SK-N-SH (cell line): ENCODE measurements around the gene RIPPLY3. TPM values are rescaled to one million over a fixed set of nuclear protein-coding genes. Genes with fewer than 3 reads are reported as not detected.

Experiments used
- CTCF ChIA-PET: fragments of 300-600, 350-600 bp; formaldehyde crosslinking; extraction: SDS; loops from one replicate; lab custom pipeline; 2021; lab: Yijun Ruan, JAX
- POLR2A ChIA-PET: fragments of 350-600 bp; sonication (Branson Sonifier 250); formaldehyde crosslinking; extraction: SDS; loops from one replicate; lab custom pipeline; 2020; ENCODE audit warnings: antibody characterized with exemption, inconsistent platforms; lab: Yijun Ruan, JAX
- DNase-seq: peaks from one replicate; pipeline ENCODE4 v3.0.0; 2012
- H2AFZ ChIP-seq: fragments of 200-600 bp; sonication (generic); 2 replicates; pipeline ENCODE4 v1.8.1; 2016; ENCODE audit warnings: antibody characterized with exemption, mild to moderate bottlenecking, low read depth
- H3F3A ChIP-seq: fragments of 200-600 bp; sonication (generic); replicated peaks from 2 replicates; pipeline ENCODE3; 2016; ENCODE audit warnings: antibody characterized with exemption, mild to moderate bottlenecking; ENCODE audit not compliant: insufficient read depth
- H3K27ac ChIP-seq, 2 experiments: fragments of 200-500 bp in 1 of 2; fragments of 200-600 bp in 1 of 2; sonication (Bioruptor generic) in 1 of 2; sonication (generic), shearing (Covaris generic) in 1 of 2; 2 replicates each; pipeline versions ENCODE4 v1.5.1 to v1.6.1; 2014 to 2016; ENCODE audit warnings: low read depth in 2 of 2, inconsistent platforms in 1 of 2, low read length in 1 of 2, mild to moderate bottlenecking in 1 of 2, mixed read lengths in 1 of 2
- H3K27me3 ChIP-seq: fragments of 200-600 bp; sonication (generic), shearing (Covaris generic); 2 replicates; pipeline ENCODE4 v1.6.1; 2016; ENCODE audit warnings: mixed run types; ENCODE audit not compliant: insufficient read depth
- H3K36me3 ChIP-seq, 2 experiments: fragments of 200-500 bp in 1 of 2; fragments of 200-600 bp in 1 of 2; sonication (Bioruptor generic) in 1 of 2; sonication (generic) in 1 of 2; replicated peaks in 1 of 2; 2 replicates each; pipeline versions ENCODE3 to v1.5.1; 2014 to 2016; ENCODE audit warnings: low read length in 1 of 2, mild to moderate bottlenecking in 1 of 2; ENCODE audit not compliant: insufficient read depth in 2 of 2, control insufficient read depth in 1 of 2
- H3K4me1 ChIP-seq, 2 experiments: fragments of 200-500 bp in 1 of 2; fragments of 200-600 bp in 1 of 2; sonication (Bioruptor generic) in 1 of 2; sonication (generic), shearing (Covaris generic) in 1 of 2; 2 replicates each; pipeline versions ENCODE4 v1.5.1 to v1.6.1; 2014 to 2016; ENCODE audit warnings: low read depth in 1 of 2, low read length in 1 of 2, mixed run types in 1 of 2; ENCODE audit not compliant: insufficient read depth in 2 of 2, control insufficient read depth in 1 of 2
- H3K4me2 ChIP-seq: fragments of 200-600 bp; sonication (generic), shearing (Covaris generic); 2 replicates; pipeline ENCODE4 v1.6.1; 2017; ENCODE audit warnings: mixed run types
- H3K4me3 ChIP-seq, 2 experiments: fragments of 200-500 bp in 1 of 2; fragments of 200-600 bp in 1 of 2; sonication (Bioruptor generic) in 1 of 2; sonication (generic), shearing (Covaris generic) in 1 of 2; 2 replicates each; pipeline versions ENCODE4 v1.5.1 to v1.8.1; 2014 to 2016; ENCODE audit warnings: low read depth in 2 of 2, inconsistent platforms in 1 of 2, low read length in 1 of 2, mild to moderate bottlenecking in 1 of 2, mixed read lengths in 1 of 2, moderate library complexity in 1 of 2
- H3K79me2 ChIP-seq: fragments of 200-600 bp; sonication (generic); 2 replicates; pipeline ENCODE4 v1.8.1; 2017; ENCODE audit warnings: mild to moderate bottlenecking; ENCODE audit not compliant: insufficient read depth
- H3K9ac ChIP-seq: fragments of 200-600 bp; sonication (generic); 2 replicates; pipeline ENCODE4 v1.6.1; 2017; ENCODE audit warnings: mixed run types
- H3K9me2 ChIP-seq: fragments of 200-600 bp; sonication (generic); 2 replicates; pipeline ENCODE4 v1.6.1; 2017; ENCODE audit warnings: mixed run types
- H3K9me3 ChIP-seq: fragments of 200-600 bp; sonication (generic); 2 replicates; pipeline ENCODE4 v1.6.1; 2017; ENCODE audit warnings: mixed run types, mild to moderate bottlenecking, moderate library complexity
- H4K20me1 ChIP-seq: fragments of 200-600 bp; sonication (generic); 2 replicates; pipeline ENCODE4 v1.6.1; 2017; ENCODE audit warnings: mild to moderate bottlenecking, mixed run types; ENCODE audit not compliant: insufficient read depth
- CHD2 ChIP-seq: fragments of 150-350 bp; IDR thresholded peaks from 2 replicates; pipeline ENCODE4 v1.6.1; 2018; ENCODE audit warnings: low read length; ENCODE audit not compliant: partially characterized antibody
- CTCF ChIP-seq: fragments of 200-600 bp; sonication (generic); IDR thresholded peaks from 2 replicates; pipeline ENCODE4 v1.6.1; 2017; ENCODE audit warnings: antibody characterized with exemption, mild to moderate bottlenecking, moderate library complexity
- FOXJ3 ChIP-seq: sonication (generic); formaldehyde crosslinking; IDR thresholded peaks from 2 replicates; pipeline ENCODE4 v1.5.1; 2020; ENCODE audit warnings: mild to moderate bottlenecking, missing genetic modification reagents
- FOXM1 ChIP-seq: IDR thresholded peaks from 2 replicates; pipeline ENCODE4 v1.4.0; 2012; ENCODE audit warnings: low read depth, mild to moderate bottlenecking
- IRF3 ChIP-seq: fragments of 150-350 bp; IDR thresholded peaks from 2 replicates; pipeline ENCODE4 v1.6.1; 2016; ENCODE audit warnings: mild to moderate bottlenecking, low read depth, low read length
- MEF2A ChIP-seq: IDR thresholded peaks from 2 replicates; pipeline ENCODE4 v1.4.0; 2012; ENCODE audit warnings: low read depth, borderline replicate concordance
- NRF1 ChIP-seq: IDR thresholded peaks from 2 replicates; pipeline ENCODE4 v1.6.1; 2012; ENCODE audit warnings: low read depth, mild to moderate bottlenecking, low read length
- PBX3 ChIP-seq: IDR thresholded peaks from 2 replicates; pipeline ENCODE4; 2012
- POLR2AphosphoS5 ChIP-seq: IDR thresholded peaks from 2 replicates; pipeline ENCODE4 v1.6.1; 2012; ENCODE audit warnings: low read depth, low read length
- RAD21 ChIP-seq: IDR thresholded peaks from 2 replicates; pipeline ENCODE4 v1.6.1; 2012; ENCODE audit warnings: mild to moderate bottlenecking, low read length
- RCOR1 ChIP-seq: fragments of 150-350 bp; IDR thresholded peaks from 2 replicates; pipeline ENCODE4 v1.6.1; 2017; ENCODE audit warnings: antibody characterized with exemption, low read length
- REST ChIP-seq: IDR thresholded peaks from 2 replicates; pipeline ENCODE4 v1.6.1; 2012; ENCODE audit warnings: mild to moderate bottlenecking, low read depth, low read length, moderate library complexity
- RFX5 ChIP-seq: IDR thresholded peaks from 2 replicates; pipeline ENCODE4 v1.6.1; 2012; ENCODE audit warnings: mild to moderate bottlenecking, improper control_type of control experiment, low read length
- SMC3 ChIP-seq: IDR thresholded peaks from 2 replicates; pipeline ENCODE4 v1.6.1; 2012; ENCODE audit warnings: low read depth, low read length, improper control_type of control experiment
- TCF12 ChIP-seq: IDR thresholded peaks from 2 replicates; pipeline ENCODE4 v1.4.0; 2012
- TEAD4 ChIP-seq: IDR thresholded peaks from 2 replicates; pipeline ENCODE4 v1.4.0; 2012; ENCODE audit warnings: mild to moderate bottlenecking, borderline replicate concordance; ENCODE audit not compliant: insufficient read depth
- USF1 ChIP-seq: IDR thresholded peaks from 2 replicates; pipeline ENCODE4 v1.4.0; 2012; ENCODE audit warnings: low read depth, borderline replicate concordance
- USF2 ChIP-seq: fragments of 150-350 bp; IDR thresholded peaks from 2 replicates; pipeline ENCODE4 v1.6.1; 2017; ENCODE audit warnings: antibody characterized with exemption, low read length, low read depth, borderline replicate concordance
- ZBTB33 ChIP-seq: IDR thresholded peaks from 2 replicates; pipeline ENCODE4 v1.4.0; 2012; ENCODE audit warnings: low read depth, borderline replicate concordance
- WGBS: methylation state at CpG from one replicate; pipeline ENCODE4 v1.1.6; 2017; ENCODE audit warnings: low lambda C conversion rate; 5-methylcytosine and 5-hydroxymethylcytosine counted together
- polyA plus RNA-seq, 3 experiments: library from polyadenylated mRNA; depleted of rRNA; stranded (reverse); fragments of >200 nt; gene quantifications; 2 replicates each; pipeline ENCODE4 v1.2.3, GENCODE V29; 2012

RIPPLY3 gene
- polyA plus RNA-seq, 1 of the 3 experiments (the other 2 are of a cell fraction) = 0.03 TPM

GRCh38 chr21:36968414-36968813 is 38.1 kb upstream of the RIPPLY3 start:
- no peak overlapping the region for H3K9ac ChIP-seq
- DNase-seq = no peak
- CTCF ChIA-PET = interaction anchor here (1.2 to 6.0 kb wide), 6 partner anchors 9 to 338 kb away, joined by 3 to 38 read pairs (median 4); no protein-coding TSS in a partner anchor
- no peak overlapping the region for H2AFZ ChIP-seq
- H3K79me2 ChIP-seq = peaks cover 16% of the 10 kb centered on the region
- no peaks in the 10 kb centered on the region for H3K9me3 ChIP-seq
- no peaks in the 10 kb centered on the region for H3K9me2 ChIP-seq
- H3K4me1 ChIP-seq = peaks cover 3 to 7% of the 10 kb centered on the region in 2 experiments; a peak in 2 of 4 replicates
- 73% methylated on average over 4 of the region's 4 CpGs for WGBS
- no peaks in the 10 kb centered on the region for H3K27me3 ChIP-seq
- H3K4me2 ChIP-seq = no peak overlapping the region
- H3K4me3 ChIP-seq = no peak overlapping the region
- no peaks in the 10 kb centered on the region for H4K20me1 ChIP-seq
- POLR2A ChIA-PET = no interaction called here
- no peak for TF ChIP-seq SMC3
- TF ChIP-seq CHD2 = no peak
- TF ChIP-seq POLR2AphosphoS5 = no peak
- no peak for TF ChIP-seq RAD21
- TF ChIP-seq RFX5 = no peak
- no peak for TF ChIP-seq TEAD4
- no peak for TF ChIP-seq USF1
- TF ChIP-seq CTCF = no peak
- no peak for TF ChIP-seq FOXM1
- TF ChIP-seq TCF12 = no peak
- no peak for TF ChIP-seq NRF1
- no peak for TF ChIP-seq MEF2A
- TF ChIP-seq FOXJ3 (CRISPR knock-in tag) = no peak
- no peak for TF ChIP-seq REST
- no peak for TF ChIP-seq PBX3
- TF ChIP-seq RCOR1 = no peak
- no peak for TF ChIP-seq IRF3
- TF ChIP-seq ZBTB33 = no peak
- TF ChIP-seq USF2 = no peak
- H3K36me3 ChIP-seq = peaks cover 0 to 3% of the 10 kb centered on the region in 2 experiments
- H3F3A ChIP-seq = no peaks in the 10 kb centered on the region
- no peak overlapping the region for H3K27ac ChIP-seq
